A673 (cell line): ENCODE results near the gene LYSET.
"Not testable (repeated sequence)": the region's sequence is repeated elsewhere in the genome, so short reads cannot be mapped to it uniquely, and the experiment has no call there.

ENCODE experiments used
- CTCF ChIP-seq: fragments of 300-800, 200-600 bp; sonication (generic); conservative IDR thresholded peaks from 2 replicates; pipeline ENCODE4 v1.5.1; 2017; ENCODE audit warnings: low read depth, mild to moderate bottlenecking, antibody characterized with exemption, low read length, moderate library complexity, mixed read lengths
- EZH2 ChIP-seq: fragments of 200-600 bp; sonication (generic); IDR thresholded peaks from 2 replicates; pipeline ENCODE4 v1.6.1; 2017; ENCODE audit warnings: borderline replicate concordance, low read depth, mild to moderate bottlenecking, mixed read lengths, antibody characterized with exemption, low read length; ENCODE audit not compliant: poor library complexity, severe bottlenecking

GRCh38 chr14:93165271-93166265 is 19.5 kb upstream of the LYSET start:
- TF ChIP-seq CTCF, EZH2: not testable (repeated sequence)
